H1 (cell line): Measurements from ENCODE around the gene FAM177B. TPM values are rescaled to one million over a fixed set of nuclear protein-coding genes. Genes with fewer than 3 reads are reported as not detected.

Experiments used
- CTCF ChIA-PET: fragments of 300-600 bp; sonication (Branson Sonifier 250); formaldehyde crosslinking; loops from one replicate; lab custom pipeline; 2021; ENCODE audit not compliant: partially characterized antibody; lab: Charles Lee
- POLR2A ChIA-PET: fragments of 300-600 bp; sonication (Branson Sonifier 250); formaldehyde crosslinking; loops from one replicate; lab custom pipeline; 2021; ENCODE audit warnings: inconsistent platforms; ENCODE audit not compliant: partially characterized antibody; lab: Charles Lee
- DNase-seq, 2 experiments: peaks; one replicate each; pipeline versions ENCODE4 v3.0.0 to v3.0.0-alpha.2; 2010 to 2022; ENCODE audit warnings: low spot score in 2 of 2, low read depth in 1 of 2, mixed read lengths in 1 of 2
- FAIRE-seq: peaks from 2 replicates; lab custom pipeline; 2011; peaks lifted over from hg19 to GRCh38; lab: Jason Lieb, UNC
- H2AFZ ChIP-seq: 2 replicates; pipeline ENCODE4 v1.8.1; 2012; ENCODE audit warnings: low read length, inconsistent platforms
- H2AK5ac ChIP-seq: 2 replicates; pipeline ENCODE4 v1.6.1; 2013; ENCODE audit warnings: low read depth, low read length
- H2BK120ac ChIP-seq: replicated peaks from 2 replicates; pipeline ENCODE3; 2013; ENCODE audit warnings: low read depth, low read length, inconsistent platforms
- H2BK12ac ChIP-seq: 2 replicates; pipeline ENCODE4 v1.6.1; 2013; ENCODE audit warnings: low read depth, low read length
- H2BK15ac ChIP-seq: 2 replicates; pipeline ENCODE4 v1.6.1; 2013; ENCODE audit warnings: low read length
- H2BK20ac ChIP-seq: 2 replicates; pipeline ENCODE4 v1.6.1; 2013; ENCODE audit warnings: low read length
- H2BK5ac ChIP-seq: 2 replicates; pipeline ENCODE4 v1.6.1; 2013; ENCODE audit warnings: low read depth, low read length
- H3K14ac ChIP-seq: 2 replicates; pipeline ENCODE4 v1.6.1; 2013; ENCODE audit warnings: inconsistent platforms; ENCODE audit not compliant: insufficient read length
- H3K18ac ChIP-seq: 2 replicates; pipeline ENCODE4 v1.6.1; 2013; ENCODE audit warnings: low read length; ENCODE audit errors: extremely low read depth
- H3K23ac ChIP-seq: 2 replicates; pipeline ENCODE4 v1.6.1; 2013; ENCODE audit warnings: inconsistent platforms; ENCODE audit not compliant: insufficient read length
- H3K23me2 ChIP-seq: 2 replicates; pipeline ENCODE4 v1.6.1; 2013; ENCODE audit warnings: low read depth, low read length
- H3K27ac ChIP-seq: 2 replicates; pipeline ENCODE4 v1.6.1; 2011; ENCODE audit warnings: low read depth, low read length, inconsistent platforms
- H3K27me3 ChIP-seq, 4 experiments: replicated peaks in 1 of 4; 1 replicate in 1 of 4; 2 replicates in 3 of 4; pipeline versions ENCODE4 v1.6.1 to v1.8.1; 2011 to 2013; ENCODE audit warnings: low read length in 3 of 4, mild to moderate bottlenecking in 3 of 4, inconsistent platforms in 2 of 4, mixed read lengths in 2 of 4, moderate library complexity in 1 of 4; ENCODE audit not compliant: control insufficient read depth in 3 of 4, insufficient read depth in 3 of 4; ENCODE audit errors: extremely low read depth in 1 of 4
- H3K36me3 ChIP-seq, 4 experiments: 2 replicates each; pipeline versions ENCODE4 v1.6.1 to v1.8.1; 2011 to 2013; ENCODE audit warnings: mild to moderate bottlenecking in 4 of 4, low read length in 3 of 4, moderate library complexity in 2 of 4, control low read depth in 1 of 4, inconsistent platforms in 1 of 4; ENCODE audit not compliant: insufficient read depth in 4 of 4, control insufficient read depth in 2 of 4
- H3K4ac ChIP-seq: replicated peaks from 2 replicates; pipeline ENCODE3; 2013; ENCODE audit warnings: low read length, low read depth, mixed read lengths, inconsistent platforms; ENCODE audit not compliant: insufficient read length
- H3K4me1 ChIP-seq, 4 experiments: replicated peaks in 1 of 4; 1 replicate in 1 of 4; 2 replicates in 3 of 4; pipeline versions ENCODE4 v1.6.1 to v1.8.1; 2011 to 2013; ENCODE audit warnings: low read length in 3 of 4, inconsistent platforms in 2 of 4, mixed read lengths in 1 of 4; ENCODE audit not compliant: insufficient read depth in 4 of 4, control insufficient read depth in 3 of 4
- H3K4me2 ChIP-seq, 2 experiments: 2 replicates each; pipeline versions ENCODE4 v1.6.1 to v1.8.1; 2011 to 2013; ENCODE audit warnings: low read depth in 2 of 2, low read length in 2 of 2, control low read depth in 1 of 2, inconsistent platforms in 1 of 2, mild to moderate bottlenecking in 1 of 2; ENCODE audit not compliant: insufficient read depth in 1 of 2
- H3K4me3 ChIP-seq, 4 experiments: fragments of 200-600, 300-600 bp in 1 of 4; sonication (generic), shearing (Covaris generic), sonication (Bioruptor Twin) in 1 of 4; 2 replicates each; pipeline versions ENCODE4 v1.5.1 to v1.8.1; 2011 to 2016; ENCODE audit warnings: low read length in 4 of 4, low read depth in 3 of 4, control low read depth in 2 of 4, inconsistent platforms in 2 of 4, mild to moderate bottlenecking in 2 of 4, mixed read lengths in 1 of 4, moderate library complexity in 1 of 4; ENCODE audit not compliant: insufficient read depth in 2 of 4; ENCODE audit errors: extremely low read depth in 1 of 4
- H3K56ac ChIP-seq: replicated peaks from 2 replicates; pipeline ENCODE3; 2013; ENCODE audit warnings: low read depth, mild to moderate bottlenecking, mixed read lengths, low read length, inconsistent platforms; ENCODE audit not compliant: insufficient read length
- H3K79me1 ChIP-seq: 2 replicates; pipeline ENCODE4 v1.6.1; 2013; ENCODE audit warnings: low read depth, low read length, control low read depth
- H3K79me2 ChIP-seq, 2 experiments: 2 replicates each; pipeline versions ENCODE4 v1.6.1 to v1.8.1; 2012 to 2013; ENCODE audit warnings: low read length in 2 of 2, mild to moderate bottlenecking in 2 of 2, inconsistent platforms in 1 of 2; ENCODE audit not compliant: insufficient read depth in 2 of 2, control insufficient read depth in 1 of 2
- H3K9ac ChIP-seq, 4 experiments: replicated peaks in 1 of 4; 1 replicate in 1 of 4; 2 replicates in 3 of 4; pipeline versions ENCODE4 v1.6.1 to v1.8.1; 2011 to 2013; ENCODE audit warnings: low read depth in 3 of 4, low read length in 3 of 4, control low read depth in 2 of 4, mild to moderate bottlenecking in 2 of 4, moderate library complexity in 2 of 4, inconsistent platforms in 1 of 4; ENCODE audit errors: extremely low read depth in 1 of 4
- H3K9me3 ChIP-seq, 2 experiments: 2 replicates each; pipeline versions ENCODE4 v1.6.1 to v1.8.1; 2012 to 2013; ENCODE audit warnings: mild to moderate bottlenecking in 2 of 2, moderate library complexity in 2 of 2, control low read depth in 1 of 2, inconsistent platforms in 1 of 2, low read depth in 1 of 2, low read length in 1 of 2, mixed read lengths in 1 of 2; ENCODE audit not compliant: insufficient read depth in 2 of 2
- H4K20me1 ChIP-seq, 2 experiments: replicated peaks in 1 of 2; 2 replicates each; pipeline versions ENCODE3 to v1.8.1; 2011 to 2013; ENCODE audit warnings: inconsistent platforms in 2 of 2, low read length in 2 of 2, mild to moderate bottlenecking in 1 of 2; ENCODE audit not compliant: insufficient read depth in 2 of 2, control insufficient read depth in 1 of 2
- H4K5ac ChIP-seq: 2 replicates; pipeline ENCODE4 v1.6.1; 2013; ENCODE audit warnings: low read length, low read depth, mixed read lengths, inconsistent platforms; ENCODE audit not compliant: insufficient read length
- H4K8ac ChIP-seq: 2 replicates; pipeline ENCODE4 v1.8.0; 2013; ENCODE audit warnings: mild to moderate bottlenecking, moderate library complexity, low read length, inconsistent platforms; ENCODE audit not compliant: insufficient read depth; ENCODE audit errors: extremely low read depth
- H4K91ac ChIP-seq: replicated peaks from 2 replicates; pipeline ENCODE3; 2013; ENCODE audit warnings: low read length, mixed read lengths, inconsistent platforms; ENCODE audit not compliant: insufficient read length
- CTBP2 ChIP-seq: IDR thresholded peaks from 2 replicates; pipeline ENCODE4 v1.7.0; 2011; ENCODE audit warnings: borderline replicate concordance, mild to moderate bottlenecking, moderate library complexity, mixed read lengths, low read length; ENCODE audit not compliant: insufficient read depth, insufficient read length
- HDAC2 ChIP-seq, 2 experiments: fragments of 300-600 bp in 1 of 2; sonication (generic) in 1 of 2; IDR thresholded peaks; 2 replicates each; pipeline ENCODE4 v1.6.1; 2011 to 2012; ENCODE audit warnings: low read depth in 2 of 2, low read length in 2 of 2, mild to moderate bottlenecking in 2 of 2, moderate library complexity in 2 of 2, borderline replicate concordance in 1 of 2, inconsistent platforms in 1 of 2
- RAD21 ChIP-seq, 2 experiments: IDR thresholded peaks in 1 of 2; conservative IDR thresholded peaks in 1 of 2; 2 replicates each; pipeline ENCODE4 v1.6.1; 2011; ENCODE audit warnings: low read depth in 2 of 2, low read length in 2 of 2, improper control_type of control experiment in 1 of 2, inconsistent platforms in 1 of 2, mild to moderate bottlenecking in 1 of 2, moderate library complexity in 1 of 2
- TAF1 ChIP-seq: IDR thresholded peaks from 2 replicates; pipeline ENCODE4 v1.6.1; 2011; ENCODE audit warnings: mild to moderate bottlenecking, low read depth, low read length
- TBP ChIP-seq: IDR thresholded peaks from 2 replicates; pipeline ENCODE4 v1.6.1; 2011; ENCODE audit warnings: low read depth, low read length, improper control_type of control experiment
- WGBS, 2 experiments: shearing (Covaris generic) in 1 of 2; methylation state at CpG; one replicate each; pipeline versions ENCODE4 v1.1.6 to v1.1.7; 2013 to 2015; ENCODE audit warnings: low lambda C conversion rate in 2 of 2, mixed read lengths in 2 of 2, inconsistent platforms in 1 of 2, low coverage in 1 of 2, missing lambda C conversion rate in 1 of 2; ENCODE audit not compliant: insufficient replicate concordance in 2 of 2, insufficient coverage in 1 of 2, insufficient read length in 1 of 2; ENCODE audit errors: extremely low coverage in 1 of 2, missing lambda C conversion rate in 1 of 2; 5-methylcytosine and 5-hydroxymethylcytosine counted together
- polyA plus RNA-seq, 7 experiments: library from polyadenylated mRNA; depleted of rRNA in 3 of 7; stranded (reverse) in 5 of 7; unstranded in 2 of 7; fragments of >200 nt in 5 of 7; fragments of 200-250 nt in 2 of 7; gene quantifications; 1 replicate in 5 of 7; 2 replicates in 1 of 7; 4 replicates in 1 of 7; pipeline versions ENCODE4 v1.2.1 to v1.2.3, GENCODE V29; 2011 to 2013; ENCODE audit warnings: missing spikeins in 2 of 7, mixed read lengths in 2 of 7
- total RNA-seq: library from RNA; stranded (reverse); fragmentation: NEBNext Ultra II Directional; extraction: Animal tissue kit (Norgen Biotek cat#: 25700); gene quantifications from 2 replicates; pipeline ENCODE4 v1.2.1, GENCODE V29; 2021
- TF ChIP-seq, protein P1 (sequence below), 3 experiments: IDR thresholded peaks; 1 replicate in 2 of 3; 2 replicates in 1 of 3; pipeline versions ENCODE4 v1.5.1 to v1.6.1; 2011; ENCODE audit warnings: low read length in 3 of 3, mild to moderate bottlenecking in 3 of 3, inconsistent platforms in 2 of 3, low read depth in 1 of 3, moderate library complexity in 1 of 3; ENCODE audit not compliant: insufficient read depth in 1 of 3; ENCODE audit errors: control extremely low read depth in 1 of 3

FAM177B gene
- total and polyA plus RNA-seq, 2 of the 8 experiments (the other 6 are each of a cell fraction or from before 2014, with no cell fraction given), result 0.06 TPM; not detected in 1

DNA sequence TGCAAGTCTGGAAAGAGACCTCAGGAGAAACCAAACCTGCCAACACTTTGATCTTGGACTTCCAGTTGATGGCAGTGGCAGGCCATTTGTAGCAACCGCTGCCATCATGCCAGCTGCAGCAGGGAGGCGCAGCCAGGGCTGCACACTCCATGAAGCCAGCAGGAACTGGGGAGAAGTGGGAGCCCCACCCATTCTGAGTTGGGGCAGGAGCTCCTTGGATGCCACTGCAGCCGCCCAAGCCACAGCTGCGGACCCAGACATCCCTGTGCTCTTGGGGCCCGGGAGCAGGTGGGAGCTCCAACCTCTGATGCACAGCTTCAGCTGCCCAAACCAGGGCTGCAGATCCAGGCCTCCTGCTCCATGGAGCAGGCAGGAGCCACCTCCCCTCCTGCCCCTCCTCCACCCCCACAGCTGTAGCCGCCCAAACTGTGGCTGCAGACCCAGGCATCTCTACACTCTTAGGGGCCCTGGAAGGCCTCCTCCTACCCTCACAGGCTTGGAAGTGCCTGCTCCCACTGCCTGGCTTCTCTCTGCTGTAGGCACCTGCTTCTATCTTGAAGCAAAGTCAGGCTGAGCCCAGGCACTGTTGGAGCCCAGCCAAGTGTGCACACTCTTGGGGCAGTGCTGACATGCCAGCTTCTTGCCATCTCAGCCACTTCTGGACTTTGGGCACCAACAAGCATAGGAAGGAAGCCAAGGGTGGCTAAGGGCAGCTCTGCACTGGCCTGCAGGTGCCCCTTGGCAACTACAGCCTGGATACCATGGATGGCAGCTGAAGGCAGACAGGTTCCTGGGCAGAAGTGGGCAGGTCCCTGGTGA, 57.9 kb downstream of the FAM177B start:
- 96% methylated on average over 6 of the region's 6 CpGs; no CpG with 5 or more reads in 1 of the 2 experiments for WGBS, 2 experiments
- no peaks in the 10 kb centered on the region; a peak in 1 of 7 replicates for H3K4me1 ChIP-seq
- no peaks in the 10 kb centered on the region for H3K79me1 ChIP-seq
- H3K27me3 ChIP-seq, result no peaks in the 10 kb centered on the region; a peak in 1 of 7 replicates
- FAIRE-seq (no peak), DNase-seq (no peak)
- H3K9me3 ChIP-seq, result no peaks in the 10 kb centered on the region; a peak in 1 of 4 replicates
- no peak overlapping the region for H3K27ac ChIP-seq
- no peak overlapping the region for H2BK120ac ChIP-seq
- no peak overlapping the region for H2AFZ ChIP-seq
- H3K79me2 ChIP-seq, result no peaks in the 10 kb centered on the region
- no peak overlapping the region for H2AK5ac ChIP-seq
- H4K5ac ChIP-seq, result no peak overlapping the region
- H3K14ac ChIP-seq, result no peak overlapping the region
- H3K23ac ChIP-seq, result no peak overlapping the region
- H3K4me3 ChIP-seq, result no peak overlapping the region
- H4K20me1 ChIP-seq, result no peaks in the 10 kb centered on the region
- H4K91ac ChIP-seq, result no peak overlapping the region
- no peak overlapping the region for H3K56ac ChIP-seq
- ChIA-PET POLR2A (interaction anchor here (1.0 to 1.5 kb wide), 4 partner anchors 13 to 227 kb away, joined by 3 to 4 read pairs (median 4); no protein-coding TSS in a partner anchor), CTCF (interaction anchor here (0.6 to 7.0 kb wide), 19 partner anchors 9 to 346 kb away, joined by 3 to 163 read pairs (median 4); no protein-coding TSS in a partner anchor)
- TF ChIP-seq TAF1 (no peak), RAD21 (IDR thresholded peaks at IDR 0.05 in 1 of 2, conservative IDR thresholded peaks at IDR 0.05 in 1 of 2; ENCODE audit: low read depth in 2 of 2, low read length in 2 of 2) (peak; percentile 48 to 66), TBP (no peak), CTBP2 (no peak), HDAC2 (IDR thresholded peaks at IDR 0.05; ENCODE audit: borderline replicate concordance in 1 of 2, low read depth in 2 of 2, low read length in 2 of 2) (no peak)
- TF ChIP-seq, protein P1, sequence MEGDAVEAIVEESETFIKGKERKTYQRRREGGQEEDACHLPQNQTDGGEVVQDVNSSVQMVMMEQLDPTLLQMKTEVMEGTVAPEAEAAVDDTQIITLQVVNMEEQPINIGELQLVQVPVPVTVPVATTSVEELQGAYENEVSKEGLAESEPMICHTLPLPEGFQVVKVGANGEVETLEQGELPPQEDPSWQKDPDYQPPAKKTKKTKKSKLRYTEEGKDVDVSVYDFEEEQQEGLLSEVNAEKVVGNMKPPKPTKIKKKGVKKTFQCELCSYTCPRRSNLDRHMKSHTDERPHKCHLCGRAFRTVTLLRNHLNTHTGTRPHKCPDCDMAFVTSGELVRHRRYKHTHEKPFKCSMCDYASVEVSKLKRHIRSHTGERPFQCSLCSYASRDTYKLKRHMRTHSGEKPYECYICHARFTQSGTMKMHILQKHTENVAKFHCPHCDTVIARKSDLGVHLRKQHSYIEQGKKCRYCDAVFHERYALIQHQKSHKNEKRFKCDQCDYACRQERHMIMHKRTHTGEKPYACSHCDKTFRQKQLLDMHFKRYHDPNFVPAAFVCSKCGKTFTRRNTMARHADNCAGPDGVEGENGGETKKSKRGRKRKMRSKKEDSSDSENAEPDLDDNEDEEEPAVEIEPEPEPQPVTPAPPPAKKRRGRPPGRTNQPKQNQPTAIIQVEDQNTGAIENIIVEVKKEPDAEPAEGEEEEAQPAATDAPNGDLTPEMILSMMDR (IDR thresholded peaks at IDR 0.05; ENCODE audit: control extremely low read depth in 1 of 3, insufficient read depth in 1 of 3, low read depth in 1 of 3, low read length in 3 of 3), result peak; percentile 28 to 70 (median 40)
- no peak overlapping the region for H2BK5ac ChIP-seq
- H4K8ac ChIP-seq, result no peak overlapping the region; the same call in 1 of the 2 replicates
- H2BK15ac ChIP-seq, result no peak overlapping the region
- no peak overlapping the region; the same call in 1 of the 2 replicates for H2BK12ac ChIP-seq
- H3K18ac ChIP-seq, result no peak overlapping the region
- no peaks in the 10 kb centered on the region for H3K36me3 ChIP-seq
- no peak overlapping the region for H3K9ac ChIP-seq
- H3K4me2 ChIP-seq, result no peak overlapping the region
- no peaks in the 10 kb centered on the region for H3K23me2 ChIP-seq
- H2BK20ac ChIP-seq, result peak overlapping the region; percentile 28; the same call in 1 of the 2 replicates
- no peak overlapping the region for H3K4ac ChIP-seq
